IMR-90 (cell line): ENCODE measurements around the gene EHF. TPM values are rescaled to one million over a fixed set of nuclear protein-coding genes. Genes with fewer than 3 reads are reported as not detected.

ENCODE experiments used
- ATAC-seq: fragments of 200-7000 bp; cut with Tn5 transposase; 2 replicates; pipeline ENCODE4 v1.9.1; 2020; ENCODE audit warnings: low read depth, mild to moderate bottlenecking, moderate library complexity
- BruUV-seq: library from RNA; stranded (reverse); fragments of 400-500 nt; replicated peaks from 2 replicates; lab custom pipeline; 2021; lab: Mats Ljungman, UMichigan
- CTCF ChIA-PET: fragments of 300-600 bp; formaldehyde crosslinking; extraction: SDS; loops from one replicate; lab custom pipeline; 2021; ENCODE audit warnings: antibody characterized with exemption; lab: Yijun Ruan, JAX
- POLR2A ChIA-PET: fragments of 300-600 bp; sonication (Branson Sonifier 250); formaldehyde crosslinking; loops from one replicate; lab custom pipeline; 2022; ENCODE audit warnings: antibody characterized with exemption; ENCODE audit not compliant: unreplicated experiment; lab: Charles Lee
- DNase-seq: peaks from one replicate; pipeline ENCODE4 v3.0.0; 2013
- H2AFZ ChIP-seq: replicated peaks from 2 replicates; pipeline ENCODE3; 2013; ENCODE audit warnings: low read length, mild to moderate bottlenecking; ENCODE audit not compliant: poor library complexity
- H2AK5ac ChIP-seq: 2 replicates; pipeline ENCODE4 v1.6.1; 2013; ENCODE audit warnings: low read depth, low read length, inconsistent platforms
- H2AK9ac ChIP-seq: replicated peaks from 2 replicates; pipeline ENCODE3; 2013; ENCODE audit warnings: mild to moderate bottlenecking, low read depth, low read length, moderate library complexity; ENCODE audit not compliant: poor library complexity
- H2BK120ac ChIP-seq: 2 replicates; pipeline ENCODE4 v1.6.1; 2013; ENCODE audit warnings: low read depth, low read length, inconsistent platforms
- H2BK15ac ChIP-seq: 3 replicates; pipeline ENCODE4 v1.6.1; 2013; ENCODE audit warnings: low read depth, low read length, inconsistent platforms
- H2BK20ac ChIP-seq: 2 replicates; pipeline ENCODE4 v1.6.1; 2013; ENCODE audit warnings: low read depth, mild to moderate bottlenecking, inconsistent platforms, low read length, moderate library complexity
- H2BK5ac ChIP-seq: 2 replicates; pipeline ENCODE4 v1.6.1; 2013; ENCODE audit warnings: mild to moderate bottlenecking, low read depth, low read length, inconsistent platforms; ENCODE audit not compliant: poor library complexity, severe bottlenecking
- H3K14ac ChIP-seq: replicated peaks from 2 replicates; pipeline ENCODE4 v1.6.1; 2013; ENCODE audit warnings: low read depth, low read length, inconsistent platforms
- H3K18ac ChIP-seq: 2 replicates; pipeline ENCODE4 v1.6.1; 2013; ENCODE audit warnings: low read depth, low read length, control low read depth
- H3K23ac ChIP-seq: 2 replicates; pipeline ENCODE4 v1.6.1; 2013; ENCODE audit warnings: low read depth, low read length, inconsistent platforms
- H3K27ac ChIP-seq: 2 replicates; pipeline ENCODE4 v1.5.1; 2013; ENCODE audit warnings: mild to moderate bottlenecking, control low read depth, low read length; ENCODE audit not compliant: insufficient read depth
- H3K27me3 ChIP-seq: 2 replicates; pipeline ENCODE4 v1.6.1; 2013; ENCODE audit warnings: low read length; ENCODE audit not compliant: control insufficient read depth, insufficient read depth
- H3K36me3 ChIP-seq: 2 replicates; pipeline ENCODE4 v1.6.1; 2013; ENCODE audit warnings: low read length, mixed read lengths; ENCODE audit not compliant: control insufficient read depth, insufficient read depth
- H3K4ac ChIP-seq: 2 replicates; pipeline ENCODE4 v1.6.1; 2013; ENCODE audit warnings: low read depth, low read length, inconsistent platforms
- H3K4me1 ChIP-seq: 2 replicates; pipeline ENCODE4 v1.6.1; 2013; ENCODE audit warnings: low read length, mixed read lengths; ENCODE audit not compliant: control insufficient read depth, insufficient read depth
- H3K4me2 ChIP-seq: 2 replicates; pipeline ENCODE4 v1.6.1; 2013; ENCODE audit warnings: low read depth, mild to moderate bottlenecking, control low read depth, low read length, moderate library complexity
- H3K4me3 ChIP-seq: 2 replicates; pipeline ENCODE4 v1.5.1; 2013; ENCODE audit warnings: low read depth, mild to moderate bottlenecking, control low read depth, low read length, moderate library complexity; ENCODE audit not compliant: insufficient read depth
- H3K56ac ChIP-seq: 2 replicates; pipeline ENCODE4 v1.6.1; 2013; ENCODE audit warnings: low read length, inconsistent platforms; ENCODE audit not compliant: insufficient read depth; ENCODE audit errors: extremely low read depth
- H3K79me1 ChIP-seq, 2 experiments: 2 replicates each; pipeline ENCODE4 v1.6.1; 2013; ENCODE audit warnings: low read length in 2 of 2, inconsistent platforms in 1 of 2, low read depth in 1 of 2
- H3K9ac ChIP-seq: 2 replicates; pipeline ENCODE4 v1.6.1; 2013; ENCODE audit warnings: low read depth, low read length, control low read depth
- H3K9me1 ChIP-seq: 2 replicates; pipeline ENCODE4 v1.6.1; 2013; ENCODE audit warnings: low read length, inconsistent platforms; ENCODE audit not compliant: insufficient read depth
- H3K9me3 ChIP-seq: 2 replicates; pipeline ENCODE4 v1.6.1; 2013; ENCODE audit warnings: low read length; ENCODE audit not compliant: control insufficient read depth, insufficient read depth
- H4K20me1 ChIP-seq: 2 replicates; pipeline ENCODE4 v1.6.1; 2013; ENCODE audit warnings: low read length, inconsistent platforms; ENCODE audit not compliant: insufficient read depth
- H4K5ac ChIP-seq: 2 replicates; pipeline ENCODE4 v1.6.1; 2013; ENCODE audit warnings: mild to moderate bottlenecking, low read depth, low read length, control low read depth
- H4K8ac ChIP-seq, 2 experiments: 2 replicates each; pipeline ENCODE4 v1.6.1; 2013; ENCODE audit warnings: low read depth in 2 of 2, low read length in 2 of 2, control low read depth in 1 of 2, inconsistent platforms in 1 of 2
- H4K91ac ChIP-seq: 2 replicates; pipeline ENCODE4 v1.6.1; 2013; ENCODE audit warnings: low read depth, low read length, inconsistent platforms; ENCODE audit not compliant: insufficient read depth
- MAFK ChIP-seq: IDR thresholded peaks from 2 replicates; pipeline ENCODE4 v1.6.1; 2012; ENCODE audit warnings: low read depth, low read length, improper control_type of control experiment
- NFE2L2 ChIP-seq: fragments of 150-350 bp; IDR thresholded peaks from 2 replicates; pipeline ENCODE4 v1.6.1; 2016; ENCODE audit warnings: low read depth, mild to moderate bottlenecking, low read length
- SMC3 ChIP-seq: fragments of 150-350 bp; IDR thresholded peaks from 2 replicates; pipeline ENCODE4 v1.6.1; 2016; ENCODE audit warnings: low read depth, mild to moderate bottlenecking, antibody characterized with exemption, low read length, moderate library complexity
- dilution Hi-C: fragments of 300-500 bp; cut with HindIII; formaldehyde crosslinking; loops from one replicate; pipeline ENCODE4 v1.14.3; 2018; ENCODE audit warnings: low sequenced_read_pairs; ENCODE audit not compliant: unreplicated experiment
- in situ Hi-C: fragments of 300-500 bp; cut with MboI; formaldehyde crosslinking; loops from 3 replicates; pipeline ENCODE4 v1.14.3; 2019; ENCODE audit warnings: low sequenced_read_pairs, inconsistent platforms, mixed read lengths
- intact Hi-C: fragments of 100-400 bp; cut with micrococcal nuclease; formaldehyde crosslinking; loops from 2 replicates; pipeline ENCODE4 v1.10.0; 2022
- polyA plus RNA-seq, 3 experiments: library from polyadenylated mRNA; depleted of rRNA; stranded (reverse); fragments of >200 nt; gene quantifications; 2 replicates each; pipeline ENCODE4 v1.2.3, GENCODE V29; 2012; ENCODE audit warnings: low replicate concordance in 1 of 3
- total RNA-seq: library from RNA; depleted of rRNA; stranded (reverse); fragments of >200 nt; gene quantifications from 2 replicates; pipeline ENCODE4 v1.2.3, GENCODE V29; 2012

The EHF gene
- total and polyA plus RNA-seq, 2 of the 4 experiments (the other 2 are of a cell fraction), result under 0.01 TPM; not detected in 1

GRCh38 chr11:34696862-34697261, 76.0 kb downstream of the EHF start:
- Histone ChIP-seq H4K8ac (no peak overlapping the region), H4K91ac (no peak overlapping the region), H2BK20ac (no peak overlapping the region), H2AK5ac (no peak overlapping the region), H3K36me3 (no peaks in the 10 kb centered on the region), H3K23ac (no peak overlapping the region), H4K20me1 (no peaks in the 10 kb centered on the region), H3K56ac (no peak overlapping the region), H3K9ac (no peak overlapping the region), H3K14ac (no peak overlapping the region), H2BK15ac (no peak overlapping the region), H3K27ac (no peak overlapping the region), H2AFZ (no peak overlapping the region), H4K5ac (no peak overlapping the region), H3K18ac (no peak overlapping the region), H2BK5ac (no peak overlapping the region), H3K4me3 (no peak overlapping the region), H3K9me3 (peaks cover 4% of the 10 kb centered on the region), H3K79me1 (no peaks in the 10 kb centered on the region), H3K27me3 (no peaks in the 10 kb centered on the region), H3K4ac (no peak overlapping the region), H3K4me1 (no peaks in the 10 kb centered on the region), H2AK9ac (no peak overlapping the region), H3K9me1 (no peaks in the 10 kb centered on the region), H3K4me2 (no peak overlapping the region), H2BK120ac (no peak overlapping the region)
- dilution Hi-C loops (no loop called here), in situ Hi-C loops (no loop called here), intact Hi-C loops (no loop called here)
- DNase-seq (no peak), ATAC-seq (no peak)
- no TSS peak for BruUV-seq
- ChIA-PET CTCF (no interaction called here), POLR2A (no interaction called here)
- no peak for TF ChIP-seq MAFK
- TF ChIP-seq SMC3, result no peak
- no peak for TF ChIP-seq NFE2L2
